ENCODE measurements around the gene MOGAT3.

GRCh38 chr7:101248276-101248675, 47.4 kb upstream of the MOGAT3 start:
- TF ChIP-seq CTCF (IDR thresholded peaks at IDR 0.05) = no peak
- TF ChIP-seq POLR2A (IDR thresholded peaks at IDR 0.05) = no peak

Data from uterus (tissue), 2 donors.